H9 (cell line): ENCODE results near the gene RBMS3. TPM values are rescaled to one million over a fixed set of nuclear protein-coding genes. Genes with fewer than 3 reads are reported as not detected.

Experiments
- DNase-seq: peaks from one replicate; pipeline ENCODE4 v3.0.0-alpha.2; 2017
- H2AFZ ChIP-seq: one replicate; pipeline ENCODE4 v1.6.1; 2013; ENCODE audit warnings: mild to moderate bottlenecking, low read length, control low read depth, moderate library complexity
- H2AK5ac ChIP-seq: 2 replicates; pipeline ENCODE4 v1.6.1; 2013; ENCODE audit warnings: low read length, control low read depth, mixed read lengths; ENCODE audit not compliant: insufficient read length
- H2BK120ac ChIP-seq: one replicate; pipeline ENCODE4 v1.6.1; 2013; ENCODE audit warnings: low read depth, mild to moderate bottlenecking, low read length, control low read depth, inconsistent platforms; ENCODE audit not compliant: poor library complexity, severe bottlenecking
- H2BK12ac ChIP-seq: 2 replicates; pipeline ENCODE4 v1.6.1; 2013; ENCODE audit warnings: low read length, control low read depth, mixed read lengths, low read depth; ENCODE audit not compliant: insufficient read length
- H2BK15ac ChIP-seq: 2 replicates; pipeline ENCODE4 v1.6.1; 2013; ENCODE audit warnings: low read depth, low read length, control low read depth
- H2BK20ac ChIP-seq: one replicate; pipeline ENCODE4 v1.6.1; 2013; ENCODE audit warnings: low read depth, mild to moderate bottlenecking, low read length, control low read depth, inconsistent platforms; ENCODE audit not compliant: poor library complexity, severe bottlenecking
- H2BK5ac ChIP-seq: 2 replicates; pipeline ENCODE4 v1.6.1; 2013; ENCODE audit warnings: low read length, control low read depth, mixed read lengths; ENCODE audit not compliant: insufficient read length
- H3K14ac ChIP-seq: 2 replicates; pipeline ENCODE4 v1.6.1; 2013; ENCODE audit warnings: low read length, control low read depth; ENCODE audit not compliant: insufficient read depth
- H3K18ac ChIP-seq: 2 replicates; pipeline ENCODE4 v1.6.1; 2013; ENCODE audit warnings: low read depth, mild to moderate bottlenecking, mixed read lengths, low read length, control low read depth; ENCODE audit not compliant: insufficient read length
- H3K23ac ChIP-seq: 2 replicates; pipeline ENCODE4 v1.6.1; 2013; ENCODE audit warnings: low read length, control low read depth, mixed read lengths, low read depth; ENCODE audit not compliant: insufficient read length
- H3K23me2 ChIP-seq: 2 replicates; pipeline ENCODE4 v1.6.1; 2013; ENCODE audit warnings: low read depth, mild to moderate bottlenecking, mixed read lengths, low read length, control low read depth; ENCODE audit not compliant: insufficient read length, poor library complexity, severe bottlenecking
- H3K27ac ChIP-seq: 2 replicates; pipeline ENCODE4 v1.5.1; 2013; ENCODE audit warnings: low read length, control low read depth, mixed read lengths, low read depth; ENCODE audit not compliant: insufficient read length
- H3K27me3 ChIP-seq: 2 replicates; pipeline ENCODE4 v1.6.1; 2013; ENCODE audit warnings: low read length, control low read depth, inconsistent platforms; ENCODE audit not compliant: insufficient read depth
- H3K4ac ChIP-seq: 2 replicates; pipeline ENCODE4 v1.6.1; 2013; ENCODE audit warnings: low read depth, mild to moderate bottlenecking, control low read depth, inconsistent platforms, low read length, moderate library complexity
- H3K4me1 ChIP-seq: 2 replicates; pipeline ENCODE4 v1.6.1; 2013; ENCODE audit warnings: low read length, control low read depth, inconsistent platforms; ENCODE audit not compliant: insufficient read depth
- H3K4me2 ChIP-seq: 2 replicates; pipeline ENCODE4 v1.6.1; 2013; ENCODE audit warnings: low read length, control low read depth, mixed read lengths; ENCODE audit not compliant: insufficient read length, insufficient read depth
- H3K56ac ChIP-seq: 2 replicates; pipeline ENCODE4 v1.6.1; 2013; ENCODE audit warnings: low read depth, mild to moderate bottlenecking, mixed read lengths, low read length, control low read depth; ENCODE audit not compliant: insufficient read length
- H3K79me1 ChIP-seq: 2 replicates; pipeline ENCODE4 v1.6.1; 2013; ENCODE audit warnings: low read depth, mild to moderate bottlenecking, moderate library complexity, low read length, control low read depth, inconsistent platforms; ENCODE audit not compliant: insufficient read depth, poor library complexity, severe bottlenecking
- H3K79me2 ChIP-seq: 2 replicates; pipeline ENCODE4 v1.6.1; 2013; ENCODE audit warnings: low read length, control low read depth, inconsistent platforms; ENCODE audit not compliant: insufficient read depth
- H3K9ac ChIP-seq: 2 replicates; pipeline ENCODE4 v1.6.1; 2013; ENCODE audit warnings: low read length, control low read depth, mixed read lengths; ENCODE audit not compliant: insufficient read length; ENCODE audit errors: extremely low read depth
- H3K9me3 ChIP-seq: one replicate; pipeline ENCODE4 v1.6.1; 2013; ENCODE audit warnings: low read depth, low read length, inconsistent platforms; ENCODE audit not compliant: control insufficient read depth
- H3T11ph ChIP-seq: one replicate; pipeline ENCODE4 v1.6.1; 2013; ENCODE audit warnings: mild to moderate bottlenecking, low read length, control low read depth, inconsistent platforms
- H4K20me1 ChIP-seq: one replicate; pipeline ENCODE4 v1.6.1; 2013; ENCODE audit not compliant: control insufficient read depth, insufficient read length, insufficient read depth
- H4K5ac ChIP-seq: 2 replicates; pipeline ENCODE4 v1.6.1; 2013; ENCODE audit warnings: low read depth, mild to moderate bottlenecking, mixed read lengths, low read length, control low read depth; ENCODE audit not compliant: insufficient read length
- H4K8ac ChIP-seq: replicated peaks from 2 replicates; pipeline ENCODE4 v1.6.1; 2013; ENCODE audit warnings: low read length, control low read depth, mixed read lengths, low read depth; ENCODE audit not compliant: insufficient read length
- H4K91ac ChIP-seq: 2 replicates; pipeline ENCODE4 v1.6.1; 2013; ENCODE audit warnings: low read depth, mild to moderate bottlenecking, moderate library complexity, mixed read lengths, low read length, control low read depth; ENCODE audit not compliant: insufficient read length
- H3K27ac Mint-ChIP-seq, 3 experiments: 2 replicates in 2 of 3; 3 replicates in 1 of 3; pipeline ENCODE4 v1.8.0; 2020 to 2021; ENCODE audit warnings: mixed read lengths in 3 of 3, mild to moderate bottlenecking in 1 of 3, moderate library complexity in 1 of 3
- H3K27me3 Mint-ChIP-seq: 2 replicates; pipeline ENCODE4 v1.8.0; 2021; ENCODE audit warnings: low read depth, mild to moderate bottlenecking, moderate library complexity, mixed read lengths
- H3K36me3 Mint-ChIP-seq, 3 experiments: 2 replicates in 2 of 3; 3 replicates in 1 of 3; pipeline ENCODE4 v1.8.0; 2020 to 2021; ENCODE audit warnings: low read depth in 3 of 3, mixed read lengths in 3 of 3; ENCODE audit not compliant: insufficient read depth in 1 of 3
- H3K4me1 Mint-ChIP-seq, 2 experiments: 2 replicates each; pipeline ENCODE4 v1.8.0; 2020; ENCODE audit warnings: mixed read lengths in 2 of 2
- H3K4me3 Mint-ChIP-seq, 2 experiments: 2 replicates in 1 of 2; 3 replicates in 1 of 2; pipeline ENCODE4 v1.8.0; 2020 to 2021; ENCODE audit warnings: mild to moderate bottlenecking in 2 of 2, mixed read lengths in 2 of 2, moderate library complexity in 1 of 2
- H3K9me3 Mint-ChIP-seq, 2 experiments: 2 replicates in 1 of 2; 3 replicates in 1 of 2; pipeline ENCODE4 v1.8.0; 2020; ENCODE audit warnings: mild to moderate bottlenecking in 2 of 2, mixed read lengths in 2 of 2, moderate library complexity in 1 of 2
- CTCF ChIP-seq: fragments of 200-600 bp; sonication (generic); conservative IDR thresholded peaks from 3 replicates; pipeline ENCODE4 v1.8.0; 2021; ENCODE audit warnings: antibody characterized with exemption, mild to moderate bottlenecking
- WGBS: extraction: QIAGEN DNeasy Blood & Tissue Kit; methylation state at CpG from one replicate; pipeline ENCODE4 v1.1.7; 2013; ENCODE audit warnings: missing lambda C conversion rate, low lambda C conversion rate, mixed read lengths; ENCODE audit not compliant: insufficient read length; ENCODE audit errors: extremely low coverage; 5-methylcytosine and 5-hydroxymethylcytosine counted together
- total RNA-seq: library from RNA; stranded (reverse); gene quantifications from 2 replicates; pipeline ENCODE4 v1.2.1, GENCODE V29; 2021

Gene RBMS3
- total RNA-seq, 1 experiment from 2014 or later = 8.1 TPM

- no peak overlapping the region for H3K4me3 Mint-ChIP-seq
- Histone ChIP-seq H3K79me1 (no peaks in the 10 kb centered on the region), H4K91ac (no peak overlapping the region), H3T11ph (no peak overlapping the region), H2BK120ac (no peak overlapping the region), H3K27ac (no peak overlapping the region), H4K5ac (no peak overlapping the region), H3K23ac (no peak overlapping the region), H3K56ac (no peak overlapping the region), H3K14ac (no peak overlapping the region), H3K9ac (no peak overlapping the region), H2BK15ac (no peak overlapping the region), H3K4me2 (no peak overlapping the region), H4K20me1 (no peaks in the 10 kb centered on the region), H3K79me2 (no peaks in the 10 kb centered on the region), H4K8ac (no peak overlapping the region), H3K9me3 (no peaks in the 10 kb centered on the region), H3K18ac (no peak overlapping the region), H3K4me1 (peaks cover 2% of the 10 kb centered on the region; the same call in 1 of the 2 replicates), H2AK5ac (no peak overlapping the region), H2BK20ac (no peak overlapping the region), H3K27me3 (no peaks in the 10 kb centered on the region), H3K23me2 (no peaks in the 10 kb centered on the region), H3K4ac (no peak overlapping the region), H2BK12ac (no peak overlapping the region), H2AFZ (no peak overlapping the region), H2BK5ac (no peak overlapping the region)
- TF ChIP-seq CTCF = no peak
- no peak overlapping the region for H3K27ac Mint-ChIP-seq
- no peak for DNase-seq
- H3K36me3 Mint-ChIP-seq = no peaks in the 10 kb centered on the region
- no peaks in the 10 kb centered on the region for H3K27me3 Mint-ChIP-seq
- H3K9me3 Mint-ChIP-seq = no peaks in the 10 kb centered on the region
- WGBS = no CpG with 5 or more reads among the region's 4 CpGs
- H3K4me1 Mint-ChIP-seq = peaks cover under 1 to 13% of the 10 kb centered on the region in 2 experiments; a peak in 2 of 4 replicates
These were observed 89.9 kb downstream of the RBMS3 start for GRCh38 chr3:29370476-29371420.
